ENCODE data around the gene KRTAP10-3. TPM values are rescaled to one million over a fixed set of nuclear protein-coding genes. Genes with fewer than 3 reads are reported as not detected.

The KRTAP10-3 gene
- total and polyA plus RNA-seq, 2 experiments from 2014 or later: not detected

DNA sequence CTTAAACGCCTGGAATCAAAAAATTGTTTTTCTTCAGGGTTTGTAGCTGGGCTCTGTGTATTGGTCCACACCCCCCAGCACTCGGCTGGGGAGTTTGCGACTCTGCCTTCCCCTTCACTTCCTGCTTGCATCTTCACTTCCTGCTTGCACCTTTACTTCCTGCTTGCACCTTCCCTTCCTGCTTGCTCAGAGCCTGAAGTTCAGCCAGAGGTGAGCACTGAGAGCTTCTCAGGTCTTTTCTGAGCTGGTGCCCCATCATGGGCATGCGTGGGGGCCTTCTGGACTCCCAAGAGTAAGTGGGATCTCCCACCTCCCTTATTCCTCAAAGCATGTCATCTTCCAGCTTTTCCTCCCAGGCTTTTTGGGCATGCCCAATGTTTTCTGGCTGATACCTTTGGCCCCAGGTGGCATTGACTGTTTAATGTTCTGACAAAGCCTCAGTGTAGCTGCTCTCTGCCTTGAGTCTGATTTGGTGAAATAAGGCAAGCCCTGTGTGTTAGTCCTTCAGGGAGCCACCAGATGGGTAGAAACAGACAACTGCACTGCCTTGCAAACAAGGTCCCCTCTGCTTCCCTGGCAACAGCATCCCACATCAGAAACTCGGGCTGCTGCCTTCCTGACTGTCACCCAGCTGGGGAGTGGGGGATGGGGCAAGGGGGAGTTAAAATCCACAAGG, 10.8 kb downstream of the KRTAP10-3 start:
- Histone ChIP-seq H3K27ac (no peak overlapping the region), H3K36me3 (no peaks in the 10 kb centered on the region)
- no peak for DNase-seq (ENCODE audit: low read depth in 1 of 2, low spot score in 1 of 2)

DNA sequence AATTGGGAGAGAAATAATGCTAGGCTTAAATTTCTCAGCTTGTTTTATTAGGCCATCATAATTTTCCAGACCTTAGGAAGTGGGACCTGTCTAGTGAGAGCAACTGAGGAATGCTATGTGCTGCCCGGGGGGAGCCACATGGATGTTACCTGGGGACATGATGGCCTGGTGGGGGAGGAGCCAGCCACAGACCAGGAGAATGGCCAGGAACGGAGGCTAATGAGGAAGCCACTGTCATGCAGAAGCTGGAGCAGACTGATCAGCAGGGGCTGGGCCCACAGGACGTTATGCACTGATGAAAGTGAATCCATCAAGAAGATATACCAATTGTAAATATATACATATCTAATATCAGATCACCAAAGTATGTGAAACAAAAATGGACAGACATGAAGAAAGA, 14.0 kb downstream of the KRTAP10-3 start:
- TF ChIP-seq, protein P1, sequence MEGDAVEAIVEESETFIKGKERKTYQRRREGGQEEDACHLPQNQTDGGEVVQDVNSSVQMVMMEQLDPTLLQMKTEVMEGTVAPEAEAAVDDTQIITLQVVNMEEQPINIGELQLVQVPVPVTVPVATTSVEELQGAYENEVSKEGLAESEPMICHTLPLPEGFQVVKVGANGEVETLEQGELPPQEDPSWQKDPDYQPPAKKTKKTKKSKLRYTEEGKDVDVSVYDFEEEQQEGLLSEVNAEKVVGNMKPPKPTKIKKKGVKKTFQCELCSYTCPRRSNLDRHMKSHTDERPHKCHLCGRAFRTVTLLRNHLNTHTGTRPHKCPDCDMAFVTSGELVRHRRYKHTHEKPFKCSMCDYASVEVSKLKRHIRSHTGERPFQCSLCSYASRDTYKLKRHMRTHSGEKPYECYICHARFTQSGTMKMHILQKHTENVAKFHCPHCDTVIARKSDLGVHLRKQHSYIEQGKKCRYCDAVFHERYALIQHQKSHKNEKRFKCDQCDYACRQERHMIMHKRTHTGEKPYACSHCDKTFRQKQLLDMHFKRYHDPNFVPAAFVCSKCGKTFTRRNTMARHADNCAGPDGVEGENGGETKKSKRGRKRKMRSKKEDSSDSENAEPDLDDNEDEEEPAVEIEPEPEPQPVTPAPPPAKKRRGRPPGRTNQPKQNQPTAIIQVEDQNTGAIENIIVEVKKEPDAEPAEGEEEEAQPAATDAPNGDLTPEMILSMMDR (IDR thresholded peaks at IDR 0.05; ENCODE audit: low read depth, low read length): no peak
- Histone ChIP-seq H3K4me3 (no peak overlapping the region), H3K4me1 (ENCODE audit: low read depth) (peaks cover 14% of the 10 kb centered on the region), H3K9me3 (ENCODE audit: low read depth) (no peaks in the 10 kb centered on the region), H3K36me3 (no peaks in the 10 kb centered on the region), H3K27me3 (no peaks in the 10 kb centered on the region), H3K27ac (no peak overlapping the region)
- no peak for DNase-seq (ENCODE audit: low read depth in 1 of 2, low spot score in 1 of 2)

More for the DNA sequence above, 10.8 kb downstream of the KRTAP10-3 start:
- Histone ChIP-seq H3K9me3 (ENCODE audit: low read depth) (no peaks in the 10 kb centered on the region), H3K27me3 (no peaks in the 10 kb centered on the region), H3K4me1 (ENCODE audit: low read depth) (peaks cover 14% of the 10 kb centered on the region), H3K4me3 (no peak overlapping the region)
- TF ChIP-seq, protein P1 (IDR thresholded peaks at IDR 0.05; ENCODE audit: low read depth, low read length): no peak

DNA sequence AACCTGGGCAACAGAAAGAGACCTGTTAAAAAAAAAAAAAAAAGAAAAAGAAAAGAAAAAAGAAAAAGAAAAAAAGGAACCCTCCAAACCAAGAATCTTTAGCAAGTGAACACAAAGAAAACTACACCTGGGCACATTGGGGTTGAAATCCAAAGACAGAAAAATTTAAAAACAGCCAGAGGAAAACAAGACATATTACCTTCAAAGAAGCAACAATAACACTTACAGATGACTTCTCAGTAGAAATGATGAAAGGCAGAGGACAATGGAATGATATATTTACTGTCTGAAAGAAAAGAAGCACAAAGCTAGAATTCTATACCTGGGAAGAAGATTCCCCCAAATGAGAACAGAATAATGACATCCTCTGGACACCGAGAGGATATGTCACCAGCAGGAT, 15.9 kb downstream of the KRTAP10-3 start:
- H3K36me3 ChIP-seq: no peaks in the 10 kb centered on the region
- no peak overlapping the region for H3K4me3 ChIP-seq
- H3K4me1 ChIP-seq (ENCODE audit: low read depth): no peaks in the 10 kb centered on the region
- H3K9me3 ChIP-seq (ENCODE audit: low read depth): no peaks in the 10 kb centered on the region
- DNase-seq (ENCODE audit: low read depth in 1 of 2, low spot score in 1 of 2): no peak
- no peaks in the 10 kb centered on the region for H3K27me3 ChIP-seq
- H3K27ac ChIP-seq: no peak overlapping the region
- TF ChIP-seq, protein P1 (IDR thresholded peaks at IDR 0.05; ENCODE audit: low read depth, low read length): no peak

DNA sequence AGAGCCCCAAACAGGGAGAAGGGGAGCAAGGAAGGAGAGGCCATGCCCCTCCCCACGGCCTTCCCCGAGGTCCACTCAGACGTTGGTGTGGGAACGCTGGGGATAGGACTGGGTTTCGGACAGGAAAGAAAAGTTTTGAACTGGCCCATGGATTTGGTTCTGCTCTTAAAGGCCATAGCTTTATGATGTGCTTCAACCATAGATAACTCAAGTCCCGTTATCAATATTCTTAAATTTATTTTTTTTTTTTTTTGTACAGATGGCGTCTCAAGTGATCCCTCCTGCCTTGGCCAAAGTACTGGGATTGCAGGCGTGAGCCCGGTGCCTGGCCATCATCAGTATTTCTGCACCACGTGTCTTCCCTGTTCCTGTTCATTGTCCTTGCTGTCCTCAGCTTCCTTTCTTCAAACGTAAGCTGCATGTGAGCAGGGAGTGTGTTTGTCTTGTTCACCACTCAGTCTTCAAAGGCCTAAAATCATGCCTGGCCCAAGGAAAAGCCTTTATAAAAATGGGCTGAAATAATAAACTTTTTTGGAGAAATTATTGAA, 17.8 kb downstream of the KRTAP10-3 start:
- H3K27ac ChIP-seq: no peak overlapping the region
- no peak overlapping the region for H3K4me3 ChIP-seq
- H3K27me3 ChIP-seq: no peaks in the 10 kb centered on the region
- no peaks in the 10 kb centered on the region for H3K9me3 ChIP-seq (ENCODE audit: low read depth)
- DNase-seq (ENCODE audit: low read depth in 1 of 2, low spot score in 1 of 2): no peak
- H3K36me3 ChIP-seq: no peaks in the 10 kb centered on the region
- H3K4me1 ChIP-seq (ENCODE audit: low read depth): no peaks in the 10 kb centered on the region
- TF ChIP-seq, protein P1 (IDR thresholded peaks at IDR 0.05; ENCODE audit: low read depth, low read length): no peak

DNA sequence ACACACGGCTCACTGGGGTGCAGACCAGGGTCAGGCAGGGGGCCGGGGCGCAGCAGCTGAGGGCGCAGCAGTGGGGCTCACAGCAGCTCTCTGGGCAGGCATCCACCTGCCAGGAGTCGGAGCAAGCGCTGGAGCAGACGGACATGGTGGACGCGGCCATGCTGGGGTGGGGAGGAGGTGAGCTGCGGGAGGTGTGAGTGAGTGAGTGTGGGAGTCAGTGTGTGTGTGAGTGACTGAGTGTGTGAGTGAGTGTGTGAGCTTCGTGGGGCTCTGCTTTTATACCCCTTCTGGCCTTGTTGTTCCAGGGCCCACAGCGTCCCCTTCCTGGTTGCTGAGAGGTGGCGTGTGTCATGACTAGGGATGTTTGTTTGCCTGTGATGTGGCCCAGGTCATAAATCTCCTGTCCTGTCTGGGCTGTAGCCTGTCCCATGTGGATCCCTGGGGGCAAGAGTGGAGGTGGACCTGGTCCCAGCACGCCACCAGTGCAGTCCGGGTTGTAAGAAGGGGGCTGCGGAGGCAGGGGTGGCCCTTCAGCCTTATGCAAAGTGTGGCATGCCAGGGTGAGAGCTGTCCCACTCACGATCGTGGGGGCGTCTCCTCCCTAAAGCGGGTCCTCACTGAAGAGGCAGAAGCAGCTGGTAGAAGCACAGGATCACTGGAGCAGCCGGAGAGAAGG, 18.5 kb downstream of the KRTAP10-3 start, which contains the start of gene KRTAP10-1:
Gene KRTAP10-1, minus strand, starts transcription at position 205 of the 676 bp plus-strand sequence. Its CDS starts 45 bp downstream, at position 160.
- no peaks in the 10 kb centered on the region for H3K4me1 ChIP-seq (ENCODE audit: low read depth)
- TF ChIP-seq, protein P1 (IDR thresholded peaks at IDR 0.05; ENCODE audit: low read depth, low read length): no peak
- no peak for DNase-seq (ENCODE audit: low read depth in 1 of 2, low spot score in 1 of 2)
- H3K36me3 ChIP-seq: no peaks in the 10 kb centered on the region
- H3K4me3 ChIP-seq: no peak within 1 kb of the TSS
- H3K27me3 ChIP-seq: no peaks in the 10 kb centered on the region
- no peaks in the 10 kb centered on the region for H3K9me3 ChIP-seq (ENCODE audit: low read depth)
- no peak within 1 kb of the TSS for H3K27ac ChIP-seq

Data from cardiac muscle cell (in vitro differentiated cells and primary cell).